Fibroblast of the aortic adventitia (primary cell): ENCODE results near the gene PARVB. TPM values are rescaled to one million over a fixed set of nuclear protein-coding genes. Genes with fewer than 3 reads are reported as not detected.
"Not testable (repeated sequence)": the region's sequence is repeated elsewhere in the genome, so short reads cannot be mapped to it uniquely, and the experiment has no call there.

Experiments
- DNase-seq: peaks from one replicate; pipeline ENCODE4 v3.0.0-alpha.2; 2010; ENCODE audit warnings: low read depth
- H3K4me3 ChIP-seq: 2 replicates; pipeline ENCODE4 v1.5.1; 2011; ENCODE audit warnings: low read depth, mild to moderate bottlenecking, control low read depth, low read length, moderate library complexity
- total RNA-seq: library from RNA; depleted of rRNA; stranded (reverse); fragments of >200 nt; gene quantifications from 2 replicates; pipeline ENCODE4 v1.2.3, GENCODE V29; 2012; ENCODE audit warnings: low replicate concordance
- TF ChIP-seq, protein P1 (sequence below): IDR thresholded peaks from 2 replicates; pipeline ENCODE4 v1.5.1; 2011; ENCODE audit warnings: mild to moderate bottlenecking, low read length, control low read depth, inconsistent platforms; ENCODE audit not compliant: insufficient read depth

PARVB gene
- total RNA-seq, 1 donor, result 30.6 TPM

DNA sequence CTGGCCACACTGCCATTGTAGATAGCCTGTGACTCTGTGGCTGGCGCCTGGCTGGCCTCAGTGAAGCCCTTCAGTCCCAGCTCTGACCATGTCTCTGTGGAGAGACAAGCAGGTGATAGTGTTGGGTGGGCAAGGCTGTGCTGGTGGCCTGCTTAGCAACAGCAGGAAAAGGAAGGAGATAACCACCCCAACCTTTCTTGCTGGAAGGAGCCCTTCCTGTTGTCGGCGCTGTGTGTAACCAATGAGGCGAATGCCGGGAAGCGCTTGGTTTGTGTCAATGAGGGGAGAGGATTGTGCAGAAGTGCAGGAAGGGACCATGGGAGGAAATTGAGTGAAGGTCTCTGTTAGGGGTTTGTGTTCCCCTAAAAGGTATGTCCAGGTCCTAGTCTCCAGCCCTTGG lies 27.3 kb downstream of the PARVB start:
- no peak overlapping the region for H3K4me3 ChIP-seq
- TF ChIP-seq, protein P1, sequence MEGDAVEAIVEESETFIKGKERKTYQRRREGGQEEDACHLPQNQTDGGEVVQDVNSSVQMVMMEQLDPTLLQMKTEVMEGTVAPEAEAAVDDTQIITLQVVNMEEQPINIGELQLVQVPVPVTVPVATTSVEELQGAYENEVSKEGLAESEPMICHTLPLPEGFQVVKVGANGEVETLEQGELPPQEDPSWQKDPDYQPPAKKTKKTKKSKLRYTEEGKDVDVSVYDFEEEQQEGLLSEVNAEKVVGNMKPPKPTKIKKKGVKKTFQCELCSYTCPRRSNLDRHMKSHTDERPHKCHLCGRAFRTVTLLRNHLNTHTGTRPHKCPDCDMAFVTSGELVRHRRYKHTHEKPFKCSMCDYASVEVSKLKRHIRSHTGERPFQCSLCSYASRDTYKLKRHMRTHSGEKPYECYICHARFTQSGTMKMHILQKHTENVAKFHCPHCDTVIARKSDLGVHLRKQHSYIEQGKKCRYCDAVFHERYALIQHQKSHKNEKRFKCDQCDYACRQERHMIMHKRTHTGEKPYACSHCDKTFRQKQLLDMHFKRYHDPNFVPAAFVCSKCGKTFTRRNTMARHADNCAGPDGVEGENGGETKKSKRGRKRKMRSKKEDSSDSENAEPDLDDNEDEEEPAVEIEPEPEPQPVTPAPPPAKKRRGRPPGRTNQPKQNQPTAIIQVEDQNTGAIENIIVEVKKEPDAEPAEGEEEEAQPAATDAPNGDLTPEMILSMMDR, result no peak
- no peak for DNase-seq

DNA sequence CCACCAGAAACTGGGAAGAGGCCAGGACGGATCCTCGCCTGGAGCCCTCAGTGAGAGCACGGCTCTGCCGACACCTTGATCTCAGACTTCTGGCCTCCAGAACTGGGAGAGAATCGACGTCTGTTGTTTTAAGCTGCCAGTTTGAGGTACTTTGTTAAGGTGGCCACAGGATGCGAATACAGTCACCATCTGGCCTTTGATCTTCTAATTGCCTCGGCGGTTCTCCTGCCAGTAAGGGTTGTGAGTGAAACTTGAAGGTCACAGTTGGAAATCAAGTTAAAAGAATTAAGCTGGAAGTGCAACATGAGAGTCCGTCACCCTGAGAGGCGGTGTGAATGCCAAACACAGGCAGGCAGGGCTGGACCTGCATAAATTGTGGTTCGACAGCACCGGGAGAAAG lies 27.9 kb downstream of the PARVB start:
- no peak for DNase-seq
- no peak overlapping the region for H3K4me3 ChIP-seq
- TF ChIP-seq, protein P1, result no peak

DNA sequence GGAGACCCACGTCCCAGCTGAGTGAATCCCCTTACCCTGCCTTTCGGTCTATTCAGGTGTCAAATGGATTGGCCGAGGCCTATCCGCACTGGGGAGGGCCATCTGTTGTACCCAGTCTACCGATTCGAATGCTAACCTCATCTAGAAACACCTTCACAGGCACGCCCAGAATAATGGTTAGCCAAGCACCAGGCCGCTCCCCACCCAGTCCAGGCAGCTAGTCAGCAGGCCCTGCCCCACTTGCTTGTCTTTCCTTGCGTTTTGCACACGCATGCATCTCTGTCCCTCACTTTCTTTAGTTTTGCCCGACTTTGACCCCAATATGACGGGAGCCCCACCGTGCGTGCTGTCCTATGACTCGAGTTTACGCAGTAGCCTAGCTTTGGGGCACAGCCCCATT lies 31.7 kb downstream of the PARVB start:
- no peak for DNase-seq
- H3K4me3 ChIP-seq, result no peak overlapping the region
- TF ChIP-seq, protein P1, result no peak

DNA sequence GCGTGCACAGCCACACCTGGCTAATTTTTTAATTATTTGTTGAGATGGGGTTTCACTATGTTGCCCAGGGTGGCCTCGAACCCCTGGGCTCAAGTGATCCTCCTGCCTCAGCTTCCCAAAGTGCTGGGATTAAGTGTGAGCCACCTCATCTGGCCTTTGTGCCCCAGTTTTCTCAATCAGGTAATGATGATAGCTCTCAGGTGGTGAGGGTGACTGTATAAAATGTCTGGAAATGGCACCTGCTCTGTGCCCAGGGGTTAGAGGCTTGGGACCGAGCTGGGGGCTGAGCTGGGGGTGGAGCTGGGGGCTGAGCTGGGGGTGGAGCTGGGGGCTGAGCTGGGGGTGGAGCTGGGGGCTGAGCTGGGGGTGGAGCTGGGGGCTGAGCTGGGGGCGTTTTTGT lies 32.5 kb downstream of the PARVB start:
- H3K4me3 ChIP-seq, DNase-seq: not testable (repeated sequence)

DNA sequence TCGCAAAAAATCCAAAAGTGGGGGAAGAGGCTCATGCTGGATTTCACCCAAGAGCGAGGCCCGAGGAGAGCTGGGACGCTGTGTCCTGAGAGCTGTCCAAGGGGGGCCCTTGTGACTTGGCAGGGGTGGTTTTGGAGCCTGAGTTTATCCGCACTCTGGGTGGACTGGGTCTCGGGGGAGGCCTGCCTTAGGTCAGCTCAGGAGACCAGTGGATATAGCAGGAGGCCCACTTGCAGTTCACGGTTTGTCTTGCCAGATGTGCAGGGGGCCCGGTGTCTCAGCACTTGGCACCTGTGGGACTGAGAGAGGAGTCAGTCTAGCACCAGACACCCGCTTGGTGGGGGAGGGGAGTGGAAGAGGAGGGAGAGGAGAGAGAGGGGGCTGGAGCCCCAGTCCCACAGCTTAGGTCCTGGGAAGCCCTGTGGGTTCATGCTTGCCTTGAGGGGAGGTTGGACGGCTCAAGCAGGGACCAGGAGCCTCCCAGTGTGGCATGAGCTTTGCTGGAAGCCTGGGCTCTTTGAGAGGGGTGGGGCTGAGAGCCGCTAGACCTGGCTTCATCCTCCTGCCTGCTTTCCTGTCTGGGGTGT lies 33.4 kb downstream of the PARVB start:
- TF ChIP-seq, protein P1, result no peak
- no peak overlapping the region for H3K4me3 ChIP-seq
- peak; percentile 16 for DNase-seq

DNA sequence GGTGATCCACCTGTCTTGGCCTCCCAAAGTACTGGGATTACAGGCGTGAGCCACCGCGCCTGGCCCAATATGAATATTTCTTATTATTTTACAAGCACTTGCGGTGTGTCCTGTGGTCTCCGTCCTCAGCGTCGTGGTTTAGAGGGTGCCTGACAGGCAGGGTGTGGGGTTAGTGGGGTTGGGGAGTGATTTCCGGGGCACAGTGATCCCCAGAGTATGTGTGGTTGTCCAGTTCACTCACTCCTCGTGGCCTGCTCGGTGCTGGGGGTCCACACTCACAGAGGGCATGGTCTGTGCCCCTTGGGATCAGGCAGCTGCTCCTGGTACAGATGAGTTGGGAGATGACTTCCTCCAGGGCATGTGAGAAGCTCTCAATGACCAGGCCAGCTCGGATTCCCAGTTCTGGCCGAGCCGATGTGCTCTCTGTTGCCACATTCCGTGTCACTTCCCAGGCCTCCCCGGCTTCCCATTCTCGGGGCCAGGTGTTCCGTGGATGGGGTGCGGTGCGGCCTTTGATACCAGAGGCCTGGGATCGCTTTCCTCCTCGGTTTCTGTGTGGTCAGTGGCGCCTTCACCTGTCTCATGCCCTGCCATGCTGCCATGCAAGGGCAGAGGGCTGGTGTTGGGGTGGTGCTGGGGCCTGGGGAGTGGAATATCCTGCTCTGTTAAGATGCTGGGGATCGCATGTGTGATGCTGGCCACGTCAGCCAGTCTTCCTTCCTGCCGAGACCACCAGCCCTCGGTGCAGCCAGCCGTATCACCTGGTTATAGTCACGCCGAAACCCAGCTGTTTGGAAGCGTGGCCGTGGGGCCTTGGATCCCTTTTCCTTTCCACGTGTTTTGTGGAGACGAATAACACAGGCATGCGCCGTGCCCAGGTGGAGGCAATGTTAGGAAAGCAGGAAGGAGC lies 39.6 kb downstream of the PARVB start:
- TF ChIP-seq, protein P1, result no peak

DNA sequence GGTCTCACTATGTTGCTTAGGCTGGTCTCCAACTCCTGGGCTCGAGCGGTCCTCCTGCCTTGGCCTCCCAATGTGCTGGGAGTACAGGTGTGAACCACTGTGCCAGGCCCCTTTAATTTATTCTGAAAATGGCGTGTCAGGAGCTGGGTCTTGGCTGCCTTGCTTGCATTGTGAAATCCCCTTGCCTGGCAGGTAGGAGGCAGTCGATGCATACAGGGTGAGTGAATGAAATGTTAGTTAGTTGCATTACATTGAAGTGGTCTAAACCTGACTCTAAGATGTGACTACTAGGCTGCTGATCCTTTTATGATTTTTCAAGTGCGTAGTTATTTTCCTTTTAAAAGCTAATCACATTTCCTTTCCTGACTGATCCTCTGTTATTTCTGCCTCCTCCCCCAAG lies 42.9 kb downstream of the PARVB start:
- no peak overlapping the region for H3K4me3 ChIP-seq
- TF ChIP-seq, protein P1, result no peak
- no peak for DNase-seq

More for the DNA sequence above, 39.6 kb downstream of the PARVB start:
- H3K4me3 ChIP-seq, result no peak overlapping the region
- no peak for DNase-seq
